H1 (cell line): ENCODE data around the gene AGAP1.

Experiments
- ATF3 ChIP-seq: IDR thresholded peaks from 2 replicates; pipeline ENCODE4 v1.6.1; 2011; ENCODE audit warnings: low read depth, mild to moderate bottlenecking, low read length; ENCODE audit not compliant: insufficient read depth
- CHD7 ChIP-seq: fragments of 300-600 bp; sonication (generic); IDR thresholded peaks from 2 replicates; pipeline ENCODE4 v1.7.1; 2012; ENCODE audit warnings: low read length, moderate library complexity, mild to moderate bottlenecking, inconsistent platforms; ENCODE audit not compliant: insufficient replicate concordance
- CTCF ChIP-seq, 3 experiments: IDR thresholded peaks; 1 replicate in 2 of 3; 2 replicates in 1 of 3; pipeline versions ENCODE4 v1.5.1 to v1.6.1; 2011; ENCODE audit warnings: low read length in 3 of 3, mild to moderate bottlenecking in 3 of 3, inconsistent platforms in 2 of 3, low read depth in 1 of 3, moderate library complexity in 1 of 3; ENCODE audit not compliant: insufficient read depth in 1 of 3; ENCODE audit errors: control extremely low read depth in 1 of 3
- EGR1 ChIP-seq: IDR thresholded peaks from 2 replicates; pipeline ENCODE4 v1.6.1; 2011; ENCODE audit warnings: low read depth, low read length, borderline replicate concordance
- SAP30 ChIP-seq: fragments of 300-600 bp; sonication (generic); IDR thresholded peaks from 2 replicates; pipeline ENCODE4 v1.7.1; 2012; ENCODE audit warnings: low read length, moderate library complexity, mild to moderate bottlenecking, inconsistent platforms; ENCODE audit not compliant: insufficient read depth, insufficient replicate concordance

GRCh38 chr2:235870515-235870914, 376.7 kb downstream of the AGAP1 start:
- TF ChIP-seq CTCF (IDR thresholded peaks at IDR 0.05; ENCODE audit: control extremely low read depth in 1 of 3, insufficient read depth in 1 of 3, low read depth in 1 of 3, low read length in 3 of 3) (no peak), EGR1 (no peak), CHD7 (no peak), ATF3 (no peak), SAP30 (no peak)
